Caco-2 (cell line): ENCODE data around the gene AKAP7. TPM values are rescaled to one million over a fixed set of nuclear protein-coding genes. Genes with fewer than 3 reads are reported as not detected.
"Not testable (repeated sequence)": the region's sequence is repeated elsewhere in the genome, so short reads cannot be mapped to it uniquely, and the experiment has no call there.

Experiments
- BruUV-seq: library from RNA; stranded (reverse); fragments of 400-500 nt; replicated peaks from 2 replicates; lab custom pipeline; 2021; lab: Mats Ljungman, UMichigan
- CTCF ChIA-PET: fragments of 300-600 bp; sonication (Branson Sonifier 250); formaldehyde crosslinking; loops from one replicate; lab custom pipeline; 2022; ENCODE audit warnings: antibody characterized with exemption; lab: Charles Lee
- POLR2A ChIA-PET: fragments of 300-600 bp; sonication (Branson Sonifier 250); formaldehyde crosslinking; loops from one replicate; lab custom pipeline; 2022; ENCODE audit warnings: antibody characterized with exemption; lab: Charles Lee
- DNase-seq, 2 experiments: peaks; one replicate each; pipeline versions ENCODE4 v3.0.0 to v3.0.0-alpha.2; 2020 to 2022
- H3K27me3 ChIP-seq: replicated peaks from 2 replicates; pipeline ENCODE4 v1.6.0; 2011; ENCODE audit warnings: low read length; ENCODE audit not compliant: control insufficient read depth, insufficient read depth
- H3K36me3 ChIP-seq: 2 replicates; pipeline ENCODE4 v1.5.1; 2011; ENCODE audit warnings: low read length; ENCODE audit not compliant: control insufficient read depth, insufficient read depth
- H3K4me1 ChIP-seq: fragments of 250-450 bp; sonication (Bioruptor Pico); 2 replicates; pipeline ENCODE4 v1.5.1; 2020; ENCODE audit warnings: mild to moderate bottlenecking
- H3K4me3 ChIP-seq: 2 replicates; pipeline ENCODE4 v1.5.1; 2011; ENCODE audit warnings: low read depth, mild to moderate bottlenecking, control low read depth, low read length
- H3K9me3 ChIP-seq: fragments of 250-450 bp; sonication (Bioruptor Pico); 2 replicates; pipeline ENCODE4 v1.5.1; 2020; ENCODE audit warnings: mild to moderate bottlenecking, moderate library complexity
- H3K27ac Mint-ChIP-seq: one replicate; pipeline ENCODE4 v1.8.0; 2022; ENCODE audit warnings: mixed read lengths; ENCODE audit not compliant: unreplicated experiment
- H3K27me3 Mint-ChIP-seq: one replicate; pipeline ENCODE4 v1.8.0; 2022; ENCODE audit warnings: mixed read lengths; ENCODE audit not compliant: insufficient read depth, unreplicated experiment
- H3K36me3 Mint-ChIP-seq: one replicate; pipeline ENCODE4 v1.8.0; 2022; ENCODE audit warnings: mild to moderate bottlenecking, mixed read lengths; ENCODE audit not compliant: insufficient read depth, unreplicated experiment
- H3K4me1 Mint-ChIP-seq: one replicate; pipeline ENCODE4 v1.8.0; 2022; ENCODE audit warnings: low read depth, mixed read lengths; ENCODE audit not compliant: unreplicated experiment
- H3K4me3 Mint-ChIP-seq: one replicate; pipeline ENCODE4 v1.8.0; 2022; ENCODE audit warnings: mild to moderate bottlenecking, moderate library complexity, mixed read lengths; ENCODE audit not compliant: unreplicated experiment
- H3K9me3 Mint-ChIP-seq: one replicate; pipeline ENCODE4 v1.8.0; 2022; ENCODE audit warnings: mixed read lengths; ENCODE audit not compliant: unreplicated experiment
- intact Hi-C: fragments of 100-400 bp; cut with micrococcal nuclease; formaldehyde crosslinking; loops from one replicate; pipeline ENCODE4 v1.10.0; 2022; ENCODE audit not compliant: unreplicated experiment
- total RNA-seq: library from RNA; stranded (reverse); gene quantifications from 2 replicates; pipeline ENCODE4 v1.2.3, GENCODE V29; 2022
- TF ChIP-seq, protein P1 (sequence below), 2 experiments: fragments of 200-600 bp in 1 of 2; IDR thresholded peaks; 1 replicate in 1 of 2; 2 replicates in 1 of 2; pipeline versions ENCODE4 v1.5.1 to v1.8.0; 2011 to 2022; ENCODE audit warnings: antibody characterized with exemption in 1 of 2, control low read depth in 1 of 2, inconsistent platforms in 1 of 2, low read depth in 1 of 2, low read length in 1 of 2, mild to moderate bottlenecking in 1 of 2, moderate library complexity in 1 of 2; ENCODE audit not compliant: insufficient read depth in 1 of 2, severe bottlenecking in 1 of 2, unreplicated experiment in 1 of 2

AKAP7 gene
- total RNA-seq, 1 experiment from 2014 or later: 5.6 TPM

DNA sequence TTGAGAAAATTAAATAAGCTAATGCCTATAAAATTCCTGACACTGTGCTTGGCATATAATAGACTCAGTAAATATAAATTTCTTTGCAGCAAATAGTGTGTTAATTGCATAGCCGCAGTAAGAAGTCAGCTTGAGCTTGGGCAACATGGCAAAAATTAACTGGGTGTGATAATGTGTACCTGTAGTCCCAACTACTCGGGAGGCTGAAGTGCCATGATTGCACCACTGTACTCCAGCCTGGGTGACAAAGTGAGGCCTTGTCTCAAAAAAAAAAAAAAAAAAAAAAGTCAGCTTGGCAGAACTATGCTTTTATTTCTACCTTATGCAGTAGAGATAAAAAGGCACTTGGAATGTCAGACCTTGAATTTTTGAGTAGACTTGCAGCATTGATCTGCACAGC lies 121.8 kb downstream of the AKAP7 start:
- no peaks in the 10 kb centered on the region for H3K36me3 ChIP-seq
- ChIA-PET POLR2A (no interaction called here), CTCF (no interaction called here)
- no peak for DNase-seq
- TF ChIP-seq, protein P1, sequence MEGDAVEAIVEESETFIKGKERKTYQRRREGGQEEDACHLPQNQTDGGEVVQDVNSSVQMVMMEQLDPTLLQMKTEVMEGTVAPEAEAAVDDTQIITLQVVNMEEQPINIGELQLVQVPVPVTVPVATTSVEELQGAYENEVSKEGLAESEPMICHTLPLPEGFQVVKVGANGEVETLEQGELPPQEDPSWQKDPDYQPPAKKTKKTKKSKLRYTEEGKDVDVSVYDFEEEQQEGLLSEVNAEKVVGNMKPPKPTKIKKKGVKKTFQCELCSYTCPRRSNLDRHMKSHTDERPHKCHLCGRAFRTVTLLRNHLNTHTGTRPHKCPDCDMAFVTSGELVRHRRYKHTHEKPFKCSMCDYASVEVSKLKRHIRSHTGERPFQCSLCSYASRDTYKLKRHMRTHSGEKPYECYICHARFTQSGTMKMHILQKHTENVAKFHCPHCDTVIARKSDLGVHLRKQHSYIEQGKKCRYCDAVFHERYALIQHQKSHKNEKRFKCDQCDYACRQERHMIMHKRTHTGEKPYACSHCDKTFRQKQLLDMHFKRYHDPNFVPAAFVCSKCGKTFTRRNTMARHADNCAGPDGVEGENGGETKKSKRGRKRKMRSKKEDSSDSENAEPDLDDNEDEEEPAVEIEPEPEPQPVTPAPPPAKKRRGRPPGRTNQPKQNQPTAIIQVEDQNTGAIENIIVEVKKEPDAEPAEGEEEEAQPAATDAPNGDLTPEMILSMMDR (IDR thresholded peaks at IDR 0.05; ENCODE audit: insufficient read depth in 1 of 2, low read depth in 1 of 2, low read length in 1 of 2, severe bottlenecking in 1 of 2, unreplicated experiment in 1 of 2): no peak
- peaks cover 6% of the 10 kb centered on the region for H3K4me1 Mint-ChIP-seq
- intact Hi-C loops: no loop called here
- no peak overlapping the region for H3K4me3 ChIP-seq
- 0 out of 2 replicates have a peak, but pooled peaks cover 10% of the 10 kb centered on the region for H3K4me1 ChIP-seq
- no peak overlapping the region for H3K27ac Mint-ChIP-seq
- BruUV-seq: no TSS peak
- H3K27me3 ChIP-seq: no peaks in the 10 kb centered on the region
- H3K36me3 Mint-ChIP-seq: no peaks in the 10 kb centered on the region
- H3K9me3 ChIP-seq: peaks cover 5% of the 10 kb centered on the region; the same call in 1 of the 2 replicates
- no peaks in the 10 kb centered on the region for H3K27me3 Mint-ChIP-seq
- H3K4me3 Mint-ChIP-seq: no peak overlapping the region
- H3K9me3 Mint-ChIP-seq: no peaks in the 10 kb centered on the region

DNA sequence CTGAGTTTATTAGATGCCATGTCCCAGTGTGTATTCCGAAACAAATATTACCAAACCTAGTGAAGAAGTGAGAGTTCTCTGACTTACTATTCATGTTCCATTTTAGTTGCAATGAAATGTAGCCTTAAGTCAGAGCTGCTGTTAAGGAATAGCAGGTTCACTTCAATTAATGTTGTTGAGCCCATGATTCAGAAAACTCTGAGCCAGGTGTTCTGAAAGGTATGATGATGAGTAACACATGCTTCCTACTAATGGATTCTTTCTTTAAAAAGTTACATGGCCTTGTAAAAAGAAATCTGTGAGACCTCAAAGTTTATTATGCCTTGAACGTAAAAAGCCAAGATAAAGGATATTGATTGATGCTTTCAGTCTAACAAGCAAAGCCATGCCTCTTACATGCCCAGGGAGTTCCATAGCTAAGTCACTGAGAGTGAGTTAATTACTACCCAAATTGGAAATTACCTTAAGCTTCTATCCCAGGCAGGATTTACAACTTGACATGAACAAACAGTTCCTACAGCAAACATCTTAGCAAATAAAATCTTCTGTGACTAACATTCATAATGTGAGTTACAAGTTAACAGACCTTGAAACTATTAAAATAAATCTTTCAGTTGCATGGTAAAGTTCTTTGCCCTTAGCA lies 122.9 kb downstream of the AKAP7 start:
- POLR2A ChIA-PET: no interaction called here
- intact Hi-C loops: no loop called here
- TF ChIP-seq, protein P1 (IDR thresholded peaks at IDR 0.05; ENCODE audit: insufficient read depth in 1 of 2, low read depth in 1 of 2, low read length in 1 of 2, severe bottlenecking in 1 of 2, unreplicated experiment in 1 of 2): no peak
- peaks cover 5% of the 10 kb centered on the region; the same call in 1 of the 2 replicates for H3K9me3 ChIP-seq
- DNase-seq: peak in 1 of 2 experiments; percentile 3
- no peaks in the 10 kb centered on the region for H3K27me3 ChIP-seq
- H3K4me3 Mint-ChIP-seq: no peak overlapping the region
- BruUV-seq: no TSS peak
- H3K4me1 Mint-ChIP-seq: peaks cover 6% of the 10 kb centered on the region
- H3K36me3 ChIP-seq: no peaks in the 10 kb centered on the region
- H3K4me1 ChIP-seq: 0 out of 2 replicates have a peak, but pooled peaks cover 10% of the 10 kb centered on the region
- CTCF ChIA-PET: no interaction called here
- H3K27ac Mint-ChIP-seq: no peak overlapping the region
- no peaks in the 10 kb centered on the region for H3K27me3 Mint-ChIP-seq
- H3K9me3 Mint-ChIP-seq: no peaks in the 10 kb centered on the region
- no peaks in the 10 kb centered on the region for H3K36me3 Mint-ChIP-seq
- no peak overlapping the region for H3K4me3 ChIP-seq

DNA sequence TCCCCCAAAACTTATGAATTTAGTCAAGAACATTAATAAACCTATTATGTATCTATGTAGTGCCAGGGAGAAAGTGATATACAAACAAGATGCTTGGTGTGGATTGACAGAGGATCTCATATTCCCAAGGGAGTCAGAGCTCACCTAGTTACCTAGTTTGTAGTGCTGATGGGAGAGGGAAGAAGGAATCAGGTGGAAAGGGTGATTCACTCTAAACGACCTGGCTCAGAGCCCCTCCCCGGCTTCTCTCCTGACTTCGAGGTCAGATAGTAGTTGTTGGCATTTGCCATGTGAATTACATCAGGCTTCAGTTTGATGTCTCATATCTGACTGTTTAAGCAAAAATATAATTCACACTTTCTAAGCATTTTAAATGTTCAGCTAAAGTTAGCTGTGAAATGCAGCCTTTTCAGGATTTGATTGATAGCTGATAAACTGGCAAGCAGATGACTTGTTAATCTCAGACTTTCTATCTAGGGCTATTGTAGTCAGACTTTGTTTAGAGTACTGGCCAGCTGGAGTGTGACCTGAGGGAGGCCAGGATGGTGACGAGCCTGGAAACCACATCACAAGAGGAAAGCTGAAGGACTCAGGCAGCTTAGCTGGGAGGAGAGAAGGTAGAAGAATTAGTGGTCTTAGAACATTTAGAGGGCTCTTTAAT lies 123.7 kb downstream of the AKAP7 start:
- ChIA-PET CTCF (interaction anchor here (0.6 kb wide), 1 partner anchor 267 kb away, joined by 3 read pairs; no protein-coding TSS in a partner anchor), POLR2A (no interaction called here)
- Mint-ChIP-seq H3K4me1 (peaks cover 6% of the 10 kb centered on the region), H3K9me3 (no peaks in the 10 kb centered on the region), H3K27me3 (no peaks in the 10 kb centered on the region), H3K36me3 (no peaks in the 10 kb centered on the region), H3K4me3 (no peak overlapping the region), H3K27ac (peak overlapping the region; percentile 54)
- BruUV-seq: no TSS peak
- H3K27me3 ChIP-seq: no peaks in the 10 kb centered on the region
- intact Hi-C loops: no loop called here
- H3K4me1 ChIP-seq: 0 out of 2 replicates have a peak, but pooled peaks cover 10% of the 10 kb centered on the region
- TF ChIP-seq, protein P1 (IDR thresholded peaks at IDR 0.05; ENCODE audit: insufficient read depth in 1 of 2, low read depth in 1 of 2, low read length in 1 of 2, severe bottlenecking in 1 of 2, unreplicated experiment in 1 of 2): no peak
- DNase-seq: peak; percentile 17 to 37
- H3K9me3 ChIP-seq: peaks cover 5% of the 10 kb centered on the region; the same call in 1 of the 2 replicates
- no peak overlapping the region for H3K4me3 ChIP-seq
- no peaks in the 10 kb centered on the region for H3K36me3 ChIP-seq

DNA sequence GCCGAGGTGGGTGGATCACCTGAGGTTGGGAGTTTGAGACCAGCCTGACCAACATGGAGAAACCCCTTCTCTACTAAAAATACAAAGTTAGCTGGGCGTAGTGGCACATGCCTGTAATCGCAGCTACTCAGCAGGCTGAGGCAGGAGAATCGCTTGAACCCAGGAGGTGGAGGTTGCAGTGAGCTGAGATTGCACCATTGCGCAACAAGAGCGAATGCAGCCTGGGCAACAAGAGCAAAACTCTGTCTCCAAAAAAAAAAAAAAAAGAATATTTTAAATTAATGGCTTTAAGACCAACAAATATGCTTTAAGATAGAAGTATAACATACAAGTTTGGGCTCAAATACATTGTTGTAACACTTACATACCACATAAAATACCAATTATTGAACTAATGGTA lies 125.7 kb downstream of the AKAP7 start:
- H3K36me3 Mint-ChIP-seq, H3K27me3 ChIP-seq, H3K9me3 ChIP-seq, POLR2A ChIA-PET, H3K4me1 ChIP-seq, intact Hi-C loops, CTCF ChIA-PET, H3K4me1 Mint-ChIP-seq, BruUV-seq, DNase-seq, H3K4me3 ChIP-seq, H3K36me3 ChIP-seq, H3K4me3 Mint-ChIP-seq, H3K9me3 Mint-ChIP-seq, H3K27me3 Mint-ChIP-seq, H3K27ac Mint-ChIP-seq: not testable (repeated sequence)
